Stimulated activated CD4-positive, alpha-beta T cell treated with anti-CD3 and anti-CD28 coated beads, Interleukin-12 subunit alpha, Interleukin-12 subunit beta, amount 100 ng/mL, for 4 hours (primary cell): ENCODE measurements around the gene ALDOC.

Source experiments
- DNase-seq: peaks from one replicate; pipeline ENCODE4 v3.0.0-alpha.2; 2020

Gene ALDOC

DNA sequence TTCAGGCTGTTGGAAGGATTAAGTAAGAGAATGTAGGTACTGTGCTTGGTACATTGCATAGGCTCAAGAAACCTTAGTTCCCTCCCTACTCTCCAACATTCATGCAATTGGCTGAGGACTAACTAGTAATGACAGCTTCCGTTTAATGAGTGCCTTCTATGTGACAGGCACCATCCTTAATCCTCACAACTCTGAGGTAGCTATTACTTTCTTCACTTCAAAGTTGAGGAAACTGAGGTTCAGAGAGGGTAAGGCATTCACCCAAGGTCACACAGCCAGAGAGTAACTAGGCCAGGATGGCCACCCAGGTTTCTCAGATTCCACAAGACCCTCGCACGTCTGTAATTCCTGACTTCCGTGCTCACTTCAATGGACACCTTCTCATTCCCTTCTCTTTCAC lies 46.4 kb downstream of the ALDOC start:
- DNase-seq: no peak

DNA sequence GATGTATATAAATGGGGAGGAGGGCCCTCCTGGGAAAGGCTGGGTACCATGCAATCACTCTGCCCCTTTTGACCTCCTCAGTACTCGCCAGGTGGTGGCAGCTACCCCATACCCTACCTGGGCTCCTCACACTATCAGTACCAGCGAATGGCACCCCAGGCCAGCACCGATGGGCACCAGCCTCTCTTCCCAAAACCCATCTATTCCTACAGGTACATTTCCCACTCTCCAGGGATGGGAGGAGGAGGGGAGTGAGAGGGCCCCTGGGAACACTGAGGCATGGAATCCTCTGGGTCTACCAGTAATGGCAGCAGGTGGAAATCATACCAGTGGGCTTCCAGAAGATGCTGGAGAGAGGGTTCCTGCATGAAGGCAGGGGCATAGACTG lies 47.7 kb downstream of the ALDOC start:
- no peak for DNase-seq

DNA sequence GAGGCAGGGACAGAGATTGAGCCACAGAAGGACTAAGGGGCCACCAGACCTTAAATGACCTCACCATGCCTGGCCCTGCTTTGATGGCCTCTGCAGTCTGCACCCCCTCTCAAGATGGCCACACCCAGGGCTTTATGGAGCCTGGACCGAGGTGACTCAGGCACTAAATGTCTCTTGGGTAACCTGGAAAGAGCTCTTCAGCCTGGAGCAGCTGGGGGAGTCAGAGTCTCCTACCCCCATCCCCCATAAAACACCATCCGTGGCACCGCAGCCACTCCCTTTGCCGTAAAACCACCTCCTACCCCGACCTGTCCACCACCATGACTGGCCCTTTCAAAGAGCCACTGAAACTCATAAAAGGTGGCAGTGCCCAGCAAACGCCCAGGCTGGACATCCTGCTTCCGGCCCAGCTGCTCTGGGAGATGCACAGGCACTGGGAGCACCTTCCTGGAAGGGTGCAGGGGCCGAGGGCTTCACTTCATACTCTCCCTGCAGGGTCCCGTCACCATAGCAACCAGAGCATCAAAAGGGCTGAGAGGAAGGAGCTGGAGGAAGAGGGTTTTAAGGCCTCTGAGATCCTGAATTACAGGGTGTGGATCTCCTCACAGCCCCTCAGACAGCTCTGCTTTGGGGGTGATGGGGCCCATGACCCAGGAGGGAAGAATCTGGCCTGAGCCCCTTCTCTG lies 48.2 kb downstream of the ALDOC start:
- DNase-seq: no peak

DNA sequence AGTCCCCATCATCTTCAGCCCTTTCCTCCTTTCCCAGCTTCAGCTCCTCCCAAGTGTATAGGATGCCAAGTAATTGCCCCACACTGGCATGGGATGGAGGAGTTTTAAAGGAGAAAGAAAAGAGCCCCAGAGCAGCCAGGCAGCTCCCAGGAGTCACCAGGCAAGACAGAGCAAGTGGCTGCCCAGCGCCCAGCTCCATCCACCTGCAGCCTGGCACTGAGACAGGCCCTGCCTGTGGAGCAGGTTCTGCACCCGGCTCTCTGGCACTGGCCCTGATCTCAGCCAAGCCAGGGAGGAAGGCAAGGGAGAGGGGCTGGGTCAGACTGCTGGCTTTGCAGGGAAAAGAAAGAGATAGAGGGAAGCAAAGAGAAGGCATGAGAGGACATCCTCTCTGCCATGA lies 48.8 kb downstream of the ALDOC start:
- DNase-seq: no peak

DNA sequence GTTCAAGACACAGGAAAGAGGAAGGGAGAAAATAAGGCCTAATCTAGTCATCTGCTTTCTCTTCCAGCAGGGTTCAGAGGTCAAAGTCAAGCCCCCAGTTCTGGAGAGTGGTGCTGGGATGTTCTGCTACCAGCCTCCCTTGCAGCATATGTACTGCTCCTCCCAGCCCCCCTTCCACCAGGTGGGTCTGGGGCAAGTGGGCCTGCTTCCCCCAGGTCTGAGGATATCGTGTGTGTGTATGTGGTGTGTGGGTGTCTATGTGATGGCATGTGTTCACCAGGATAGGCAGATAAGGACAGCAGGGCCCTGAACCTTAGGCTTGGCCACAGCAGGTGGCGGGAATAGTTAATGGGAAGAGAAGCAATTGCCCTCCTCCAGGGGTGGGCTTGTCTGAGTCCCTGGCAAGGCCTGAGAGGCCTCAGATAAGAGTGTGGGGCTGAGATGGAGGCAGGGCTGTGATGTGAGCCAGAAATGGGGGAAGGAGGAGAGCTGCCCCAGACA lies 49.5 kb downstream of the ALDOC start:
- no peak for DNase-seq

DNA sequence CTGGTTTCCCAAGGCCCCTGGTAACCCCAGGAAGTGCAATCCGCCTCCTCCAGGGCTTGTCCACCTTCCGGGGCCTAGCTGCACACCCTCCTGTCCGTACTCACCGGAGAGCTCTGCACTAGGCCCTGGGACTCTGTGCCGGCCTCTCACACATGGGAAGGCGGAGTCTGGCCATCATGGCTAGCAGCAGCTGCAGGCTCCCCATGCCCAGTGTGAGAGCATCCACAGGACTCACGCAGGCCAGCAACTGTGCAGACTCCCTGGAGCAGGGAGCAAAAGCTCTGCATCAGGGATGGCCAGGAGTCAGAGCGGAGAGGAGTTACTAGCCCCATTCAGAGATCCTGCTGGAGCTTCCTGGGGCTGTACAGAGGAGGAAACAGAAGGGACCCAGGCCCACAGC lies 50.3 kb downstream of the ALDOC start:
- no peak for DNase-seq

DNA sequence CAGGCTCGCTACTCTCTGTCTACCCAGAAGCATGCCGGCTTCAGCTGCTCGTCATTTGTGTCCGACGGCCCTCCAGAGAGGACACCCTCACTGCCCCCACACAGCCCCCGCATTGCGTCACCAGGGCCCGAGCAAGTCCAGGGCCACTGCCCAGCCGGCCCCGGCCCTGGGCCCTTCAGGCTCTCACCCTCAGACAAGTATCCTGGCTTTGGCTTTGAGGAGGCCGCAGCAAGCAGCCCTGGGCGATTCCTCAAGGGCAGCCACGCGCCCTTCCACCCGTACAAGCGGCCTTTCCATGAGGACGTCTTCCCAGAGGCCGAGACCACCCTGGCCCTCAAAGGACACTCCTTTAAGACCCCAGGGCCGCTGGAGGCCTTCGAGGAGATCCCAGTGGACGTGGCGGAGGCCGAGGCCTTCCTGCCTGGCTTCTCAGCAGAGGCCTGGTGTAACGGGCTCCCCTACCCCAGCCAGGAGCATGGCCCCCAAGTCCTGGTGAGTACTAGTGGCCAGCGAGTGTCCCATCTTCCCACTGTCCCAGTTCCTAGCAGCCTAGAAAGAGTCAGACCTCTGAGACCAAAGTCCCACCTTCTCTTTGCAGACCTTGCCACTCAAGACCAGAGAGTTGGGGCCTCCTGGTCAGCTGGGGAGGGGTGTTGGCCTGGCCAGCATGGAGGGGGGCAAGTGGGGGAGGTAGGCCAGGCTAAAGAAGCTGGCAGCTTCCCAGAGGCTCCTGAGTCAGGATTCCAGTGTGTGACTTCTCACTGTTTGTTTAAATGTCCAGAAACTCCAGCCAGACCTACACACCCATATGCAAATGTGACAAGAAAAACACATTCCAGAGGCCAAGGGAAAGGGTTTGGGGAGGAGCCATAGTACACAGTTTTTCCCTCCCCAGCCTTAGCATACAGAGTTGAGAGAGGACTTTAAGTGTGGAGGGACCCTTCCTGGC lies 51.9 kb downstream of the ALDOC start:
- no peak for DNase-seq

DNA sequence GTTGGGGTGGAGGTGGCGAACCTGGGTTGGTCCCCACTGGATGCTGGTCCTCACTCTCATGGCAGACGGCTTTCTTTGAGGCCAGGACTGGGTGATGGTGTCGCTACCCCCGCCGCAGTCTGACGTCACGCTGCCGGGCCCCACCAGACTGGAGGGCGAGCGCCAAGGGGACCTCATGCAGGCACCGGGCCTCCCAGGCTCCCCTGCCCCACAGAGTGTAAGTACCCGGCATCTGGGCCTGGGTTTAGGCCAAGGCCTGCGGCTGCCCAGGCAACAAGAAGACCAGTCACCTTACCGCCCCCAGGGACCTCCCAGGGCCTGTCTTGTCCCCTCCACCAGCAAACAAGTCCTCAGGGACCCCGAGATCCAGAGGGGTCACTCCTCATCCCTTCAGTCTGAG lies 52.8 kb downstream of the ALDOC start:
- DNase-seq: no peak

DNA sequence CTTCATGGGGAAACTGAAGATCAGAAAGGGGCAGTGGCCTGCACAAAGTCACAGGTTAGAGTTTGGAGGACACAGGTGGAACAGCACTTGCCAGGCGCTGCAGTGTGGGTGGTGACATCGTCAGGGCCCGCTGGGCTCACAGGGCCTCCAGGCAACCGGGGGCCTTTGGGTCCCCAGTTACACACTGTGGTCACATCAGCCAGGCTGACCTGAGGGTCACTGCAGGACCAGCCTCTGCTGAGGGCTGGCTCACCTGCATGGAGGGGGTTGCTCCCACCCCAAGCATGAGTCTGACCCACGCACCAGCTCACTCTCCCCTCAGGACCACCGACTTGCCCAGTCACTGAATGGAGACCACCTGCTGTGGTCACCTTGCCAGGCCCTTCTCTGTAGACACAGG lies 53.5 kb downstream of the ALDOC start:
- DNase-seq: no peak
